Heart left ventricle (tissue), 13 donors: ENCODE measurements around the gene RBM33.

Source experiments
- POLR2A ChIP-seq, 2 donors: fragments of 450-650 bp; IDR thresholded peaks; one replicate each; pipeline ENCODE4 v1.6.1; 2017; ENCODE audit warnings: antibody characterized with exemption in 2 of 2, mild to moderate bottlenecking in 2 of 2, moderate library complexity in 2 of 2
- TF ChIP-seq, protein P1 (sequence below), 12 donors: fragments of 200-600 bp; sonication (generic) in 4 of 12; IDR thresholded peaks; one replicate each; pipeline versions ENCODE4 v1.5.0 to v1.8.0; 2018 to 2022; ENCODE audit warnings: antibody characterized with exemption in 12 of 12, mild to moderate bottlenecking in 5 of 12
- donor health status: ischemic (EF 13 %, LVEDD 7.1; RV severe dilation, severe dysfunction).
- donor health status: DM: no; HTN: yes; CAD: no.
- donor health status: DM: no; HTN: no; CAD: no.
- donor health status: ischemic (EF 25% LVEDD 6.9; RV normal size, moderate dysfunction).
- donor health status: ischemic (EF 25% LVEDD 5.7; RV mildly dilated, moderate dysfunction).
- donor health status: ischemic (EF 35%, LVEDD 5.7; RV mildly dilated, moderate dysfunction).
- donor health status: nonischemic (EF 11% LVEDD 7.7; RV severe dilation, severe dysfunction).
- donor health status: DM: yes; HTN: yes; CAD: no.
- donor health status: PGD.
- donor health status: ischemic (EF 29% LVEDD 5.4; RV normal size, mild dysfunction).
- donor health status: nonischemic (EF 23%, LVEDD 6.1; RV moderate dilation, normal function).

DNA sequence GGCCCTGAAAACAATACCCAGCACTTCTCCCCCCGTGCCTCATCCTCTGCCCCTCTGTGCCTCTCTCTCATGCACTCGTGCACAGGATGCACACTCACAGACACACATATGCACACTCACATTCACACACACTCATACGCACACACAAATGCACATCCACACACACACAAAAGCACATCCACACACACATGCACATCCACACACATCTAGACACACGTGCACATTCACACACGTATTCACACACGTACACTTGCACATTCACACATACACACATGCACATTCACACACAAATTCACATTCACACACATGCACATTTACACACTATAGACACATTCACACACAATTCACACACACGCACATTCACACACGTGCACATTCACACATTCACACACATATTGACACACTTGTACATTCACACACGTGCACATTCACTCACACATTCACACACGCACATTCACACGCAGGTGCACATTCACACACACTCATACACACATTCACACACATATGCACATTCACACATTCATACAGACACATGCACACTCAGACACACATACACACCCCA, 148.6 kb downstream of the RBM33 start:
- TF ChIP-seq, protein P1, sequence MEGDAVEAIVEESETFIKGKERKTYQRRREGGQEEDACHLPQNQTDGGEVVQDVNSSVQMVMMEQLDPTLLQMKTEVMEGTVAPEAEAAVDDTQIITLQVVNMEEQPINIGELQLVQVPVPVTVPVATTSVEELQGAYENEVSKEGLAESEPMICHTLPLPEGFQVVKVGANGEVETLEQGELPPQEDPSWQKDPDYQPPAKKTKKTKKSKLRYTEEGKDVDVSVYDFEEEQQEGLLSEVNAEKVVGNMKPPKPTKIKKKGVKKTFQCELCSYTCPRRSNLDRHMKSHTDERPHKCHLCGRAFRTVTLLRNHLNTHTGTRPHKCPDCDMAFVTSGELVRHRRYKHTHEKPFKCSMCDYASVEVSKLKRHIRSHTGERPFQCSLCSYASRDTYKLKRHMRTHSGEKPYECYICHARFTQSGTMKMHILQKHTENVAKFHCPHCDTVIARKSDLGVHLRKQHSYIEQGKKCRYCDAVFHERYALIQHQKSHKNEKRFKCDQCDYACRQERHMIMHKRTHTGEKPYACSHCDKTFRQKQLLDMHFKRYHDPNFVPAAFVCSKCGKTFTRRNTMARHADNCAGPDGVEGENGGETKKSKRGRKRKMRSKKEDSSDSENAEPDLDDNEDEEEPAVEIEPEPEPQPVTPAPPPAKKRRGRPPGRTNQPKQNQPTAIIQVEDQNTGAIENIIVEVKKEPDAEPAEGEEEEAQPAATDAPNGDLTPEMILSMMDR (IDR thresholded peaks at IDR 0.05) = no peak
- no peak for TF ChIP-seq POLR2A (IDR thresholded peaks at IDR 0.05)
